ENCODE data around the gene MCCC1.
"Not testable (repeated sequence)": the region's sequence is repeated elsewhere in the genome, so short reads cannot be mapped to it uniquely, and the experiment has no call there.

DNA sequence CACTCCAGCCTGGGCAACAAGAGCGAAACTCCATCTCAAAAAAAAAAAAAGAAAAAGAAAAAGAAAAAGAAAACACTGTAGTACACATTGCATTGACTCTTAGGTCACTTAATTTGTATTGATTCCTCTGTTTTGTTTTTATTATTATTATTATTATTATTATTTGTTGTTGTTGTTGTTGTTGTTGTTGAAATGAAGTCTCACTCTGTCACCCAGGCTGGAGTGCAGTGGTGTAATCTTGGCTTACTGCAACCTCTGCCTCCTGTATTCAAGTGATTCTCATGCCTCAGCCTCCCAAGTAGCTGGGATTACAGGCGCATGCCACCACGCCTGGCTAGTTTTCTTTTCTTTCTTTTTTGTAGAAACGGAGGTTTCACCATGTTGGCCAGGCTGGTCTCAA lies 8.1 kb upstream of the MCCC1 start:
- not testable (repeated sequence) for TF ChIP-seq ZFP3 (CRISPR knock-in tag; IDR thresholded peaks at IDR 0.05); SNAI2 (CRISPR knock-in tag; IDR thresholded peaks at IDR 0.05); CSDC2 (CRISPR knock-in tag; IDR thresholded peaks at IDR 0.05); ARNTL (CRISPR knock-in tag; IDR thresholded peaks at IDR 0.05; ENCODE audit: borderline replicate concordance, low read depth); OSR1 (CRISPR knock-in tag; IDR thresholded peaks at IDR 0.05); ISL1 (CRISPR knock-in tag; IDR thresholded peaks at IDR 0.05); TCF4 (CRISPR knock-in tag; IDR thresholded peaks at IDR 0.05; ENCODE audit: borderline replicate concordance); RARB (CRISPR knock-in tag; IDR thresholded peaks at IDR 0.05); GLIS3 (CRISPR knock-in tag; IDR thresholded peaks at IDR 0.05); TOX (CRISPR knock-in tag; IDR thresholded peaks at IDR 0.05; ENCODE audit: borderline replicate concordance); ZNF70 (CRISPR knock-in tag; IDR thresholded peaks at IDR 0.05)
- TF ChIP-seq, protein P1, sequence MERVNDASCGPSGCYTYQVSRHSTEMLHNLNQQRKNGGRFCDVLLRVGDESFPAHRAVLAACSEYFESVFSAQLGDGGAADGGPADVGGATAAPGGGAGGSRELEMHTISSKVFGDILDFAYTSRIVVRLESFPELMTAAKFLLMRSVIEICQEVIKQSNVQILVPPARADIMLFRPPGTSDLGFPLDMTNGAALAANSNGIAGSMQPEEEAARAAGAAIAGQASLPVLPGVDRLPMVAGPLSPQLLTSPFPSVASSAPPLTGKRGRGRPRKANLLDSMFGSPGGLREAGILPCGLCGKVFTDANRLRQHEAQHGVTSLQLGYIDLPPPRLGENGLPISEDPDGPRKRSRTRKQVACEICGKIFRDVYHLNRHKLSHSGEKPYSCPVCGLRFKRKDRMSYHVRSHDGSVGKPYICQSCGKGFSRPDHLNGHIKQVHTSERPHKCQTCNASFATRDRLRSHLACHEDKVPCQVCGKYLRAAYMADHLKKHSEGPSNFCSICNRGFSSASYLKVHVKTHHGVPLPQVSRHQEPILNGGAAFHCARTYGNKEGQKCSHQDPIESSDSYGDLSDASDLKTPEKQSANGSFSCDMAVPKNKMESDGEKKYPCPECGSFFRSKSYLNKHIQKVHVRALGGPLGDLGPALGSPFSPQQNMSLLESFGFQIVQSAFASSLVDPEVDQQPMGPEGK (CRISPR knock-in tag; IDR thresholded peaks at IDR 0.05; ENCODE audit: borderline replicate concordance), result not testable (repeated sequence)
- TF ChIP-seq, protein P2, sequence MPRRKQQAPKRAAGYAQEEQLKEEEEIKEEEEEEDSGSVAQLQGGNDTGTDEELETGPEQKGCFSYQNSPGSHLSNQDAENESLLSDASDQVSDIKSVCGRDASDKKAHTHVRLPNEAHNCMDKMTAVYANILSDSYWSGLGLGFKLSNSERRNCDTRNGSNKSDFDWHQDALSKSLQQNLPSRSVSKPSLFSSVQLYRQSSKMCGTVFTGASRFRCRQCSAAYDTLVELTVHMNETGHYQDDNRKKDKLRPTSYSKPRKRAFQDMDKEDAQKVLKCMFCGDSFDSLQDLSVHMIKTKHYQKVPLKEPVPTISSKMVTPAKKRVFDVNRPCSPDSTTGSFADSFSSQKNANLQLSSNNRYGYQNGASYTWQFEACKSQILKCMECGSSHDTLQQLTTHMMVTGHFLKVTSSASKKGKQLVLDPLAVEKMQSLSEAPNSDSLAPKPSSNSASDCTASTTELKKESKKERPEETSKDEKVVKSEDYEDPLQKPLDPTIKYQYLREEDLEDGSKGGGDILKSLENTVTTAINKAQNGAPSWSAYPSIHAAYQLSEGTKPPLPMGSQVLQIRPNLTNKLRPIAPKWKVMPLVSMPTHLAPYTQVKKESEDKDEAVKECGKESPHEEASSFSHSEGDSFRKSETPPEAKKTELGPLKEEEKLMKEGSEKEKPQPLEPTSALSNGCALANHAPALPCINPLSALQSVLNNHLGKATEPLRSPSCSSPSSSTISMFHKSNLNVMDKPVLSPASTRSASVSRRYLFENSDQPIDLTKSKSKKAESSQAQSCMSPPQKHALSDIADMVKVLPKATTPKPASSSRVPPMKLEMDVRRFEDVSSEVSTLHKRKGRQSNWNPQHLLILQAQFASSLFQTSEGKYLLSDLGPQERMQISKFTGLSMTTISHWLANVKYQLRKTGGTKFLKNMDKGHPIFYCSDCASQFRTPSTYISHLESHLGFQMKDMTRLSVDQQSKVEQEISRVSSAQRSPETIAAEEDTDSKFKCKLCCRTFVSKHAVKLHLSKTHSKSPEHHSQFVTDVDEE (CRISPR knock-in tag; IDR thresholded peaks at IDR 0.05), result not testable (repeated sequence)
- TF ChIP-seq, protein P3, sequence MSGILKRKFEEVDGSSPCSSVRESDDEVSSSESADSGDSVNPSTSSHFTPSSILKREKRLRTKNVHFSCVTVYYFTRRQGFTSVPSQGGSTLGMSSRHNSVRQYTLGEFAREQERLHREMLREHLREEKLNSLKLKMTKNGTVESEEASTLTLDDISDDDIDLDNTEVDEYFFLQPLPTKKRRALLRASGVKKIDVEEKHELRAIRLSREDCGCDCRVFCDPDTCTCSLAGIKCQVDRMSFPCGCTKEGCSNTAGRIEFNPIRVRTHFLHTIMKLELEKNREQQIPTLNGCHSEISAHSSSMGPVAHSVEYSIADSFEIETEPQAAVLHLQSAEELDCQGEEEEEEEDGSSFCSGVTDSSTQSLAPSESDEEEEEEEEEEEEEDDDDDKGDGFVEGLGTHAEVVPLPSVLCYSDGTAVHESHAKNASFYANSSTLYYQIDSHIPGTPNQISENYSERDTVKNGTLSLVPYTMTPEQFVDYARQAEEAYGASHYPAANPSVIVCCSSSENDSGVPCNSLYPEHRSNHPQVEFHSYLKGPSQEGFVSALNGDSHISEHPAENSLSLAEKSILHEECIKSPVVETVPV (CRISPR knock-in tag; IDR thresholded peaks at IDR 0.05), result not testable (repeated sequence)

Data from SK-N-SH treated with all-trans-retinoic acid at 6 μM for 48 hours (cell line).